GM18498 (cell line): ENCODE results near the gene TRIM32.
"Not testable (repeated sequence)": the region's sequence is repeated elsewhere in the genome, so short reads cannot be mapped to it uniquely, and the experiment has no call there.

ENCODE experiments used
- ATAC-seq: cut with Tn5 transposase; IDR thresholded peaks from one replicate; pipeline ENCODE4 v1.9.1; 2021; ENCODE audit warnings: mild to moderate bottlenecking, moderate library complexity; ENCODE audit not compliant: unreplicated experiment

The TRIM32 gene

GRCh38 chr9:116673375-116673774, 13.7 kb upstream of the TRIM32 start:
- ATAC-seq: no peak

GRCh38 chr9:116674210-116674980, 12.7 kb upstream of the TRIM32 start:
- no peak for ATAC-seq

DNA sequence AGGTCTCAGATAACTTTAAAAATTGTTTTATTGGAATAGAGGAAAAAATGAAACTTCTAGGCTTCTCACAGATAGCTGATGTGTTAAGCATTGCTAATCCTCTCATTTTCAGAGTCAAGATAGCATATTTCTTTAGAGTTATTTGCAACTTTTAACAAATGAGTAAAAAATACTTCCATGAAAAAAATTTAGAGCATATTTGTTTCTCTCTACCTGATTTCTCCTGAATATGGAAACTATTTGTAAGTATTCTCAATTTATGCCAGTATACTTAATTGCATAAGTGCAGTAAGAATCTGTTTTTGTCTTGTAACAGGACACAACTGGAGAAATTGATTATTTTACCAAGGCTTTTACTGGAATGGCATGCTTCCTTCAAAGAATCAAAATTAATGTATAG, 3.6 kb upstream of the TRIM32 start:
- ATAC-seq: no peak

- ATAC-seq: no peak
These were observed 1.9 kb upstream of the TRIM32 start for GRCh38 chr9:116685166-116685565.

DNA sequence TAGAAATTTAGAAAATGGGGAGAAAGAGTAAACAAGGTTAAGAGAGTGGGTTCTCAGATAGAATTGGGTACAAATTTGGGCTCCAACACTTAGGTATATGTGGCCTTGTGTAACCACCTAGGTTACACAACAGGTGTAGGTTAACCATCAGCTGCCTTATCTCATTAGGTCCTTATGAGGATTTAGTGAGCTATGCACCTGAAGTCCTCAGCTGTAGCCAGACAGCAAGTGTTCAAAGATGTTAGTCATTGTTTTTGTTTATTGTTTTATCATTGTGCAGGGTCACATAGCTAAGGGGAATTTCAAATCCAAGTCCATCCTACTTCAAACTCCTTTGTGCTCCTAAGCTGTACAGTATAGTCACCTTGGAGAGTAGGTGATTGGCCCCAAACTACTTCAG, 970 bp upstream of the TRIM32 start:
- ATAC-seq: no peak

DNA sequence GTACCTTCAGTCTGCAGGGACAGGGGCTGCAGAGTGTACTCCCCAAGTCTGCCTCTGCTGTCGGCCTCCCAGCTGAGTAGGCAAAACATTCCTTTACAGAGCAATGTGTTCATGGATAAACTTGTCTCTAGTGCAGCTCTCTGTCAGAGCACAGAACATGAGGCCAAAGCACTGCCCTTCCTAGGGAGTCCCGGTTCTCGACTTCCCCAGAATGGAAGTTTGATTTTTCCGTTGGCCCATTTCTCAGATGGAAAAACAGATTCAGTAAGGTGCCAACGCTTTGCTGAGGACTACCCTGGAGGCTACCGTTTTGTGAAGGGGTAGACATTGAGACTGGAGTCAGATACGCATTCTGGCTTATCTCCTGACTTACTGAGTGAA, 422 bp upstream of the TRIM32 start:
- ATAC-seq: peak; percentile 40

DNA sequence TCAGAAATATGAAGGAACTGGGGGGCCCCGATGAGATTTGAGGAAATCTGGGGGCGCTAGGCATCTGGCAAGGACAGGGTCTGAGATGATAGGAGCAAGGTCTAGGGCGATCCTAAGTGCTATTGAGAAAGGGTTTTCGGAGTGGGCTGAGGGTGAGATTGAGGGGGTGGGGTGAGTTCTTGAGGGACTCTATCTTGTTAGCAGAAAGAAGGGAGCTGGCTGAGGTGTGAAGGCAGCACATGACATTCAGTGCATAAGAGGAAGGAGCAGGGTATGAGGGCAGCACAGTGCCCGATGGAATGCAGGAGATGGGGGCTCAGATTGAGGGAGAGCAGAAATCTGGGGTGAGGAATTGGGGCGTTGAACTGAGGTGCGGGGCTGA, 640 bp downstream of the TRIM32 start:
- peak; percentile 2 for ATAC-seq

GRCh38 chr9:116688806-116689485, 1.8 kb downstream of the TRIM32 start:
- ATAC-seq: no peak

DNA sequence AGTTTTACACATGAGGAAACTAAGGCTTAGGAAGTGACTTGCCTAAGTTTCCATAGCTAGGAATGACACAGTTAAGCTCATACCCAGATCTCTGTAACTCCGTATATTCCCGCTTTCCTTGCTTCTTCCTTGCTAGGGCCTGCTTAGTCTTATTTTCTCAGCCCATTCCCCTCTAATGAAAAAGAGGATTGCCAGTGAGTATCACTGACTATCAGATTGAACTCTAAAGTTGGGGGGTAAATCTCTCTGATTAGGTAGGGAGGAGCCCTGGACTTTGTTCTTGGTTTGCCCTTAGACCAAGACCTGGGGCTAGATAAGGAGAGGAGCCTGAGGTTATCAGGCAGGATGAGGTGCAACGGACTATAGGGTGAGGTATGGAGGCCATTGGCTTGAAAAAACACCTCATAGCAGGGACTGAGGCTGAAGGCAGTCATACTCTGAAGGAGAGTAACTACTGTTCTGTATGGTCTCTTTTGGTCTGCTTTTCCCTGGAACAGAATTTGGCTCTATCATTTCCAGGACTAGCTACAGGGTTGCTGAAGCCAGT, 2.5 kb downstream of the TRIM32 start:
- no peak for ATAC-seq

GRCh38 chr9:116690805-116691204, 3.7 kb downstream of the TRIM32 start:
- not testable (repeated sequence) for ATAC-seq

DNA sequence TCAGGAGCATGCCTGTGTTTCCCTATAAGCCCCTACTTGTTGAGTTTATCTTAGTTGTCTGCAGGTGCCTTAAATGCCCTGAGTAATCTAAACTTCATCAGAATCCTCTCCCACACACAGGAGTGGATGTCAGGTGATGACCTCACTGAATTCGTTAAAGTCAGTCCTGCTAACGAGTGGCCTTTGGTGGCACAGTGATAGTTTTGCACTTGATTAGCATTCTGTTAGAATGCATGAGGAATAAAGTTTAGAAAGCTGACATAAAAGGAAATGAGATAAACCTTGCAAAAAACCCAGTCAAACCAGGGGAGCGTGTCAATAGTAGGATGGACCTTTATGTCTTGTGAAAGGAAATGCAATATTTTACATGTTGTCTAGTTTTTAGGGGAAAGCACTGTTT, 4.5 kb downstream of the TRIM32 start:
- no peak for ATAC-seq

DNA sequence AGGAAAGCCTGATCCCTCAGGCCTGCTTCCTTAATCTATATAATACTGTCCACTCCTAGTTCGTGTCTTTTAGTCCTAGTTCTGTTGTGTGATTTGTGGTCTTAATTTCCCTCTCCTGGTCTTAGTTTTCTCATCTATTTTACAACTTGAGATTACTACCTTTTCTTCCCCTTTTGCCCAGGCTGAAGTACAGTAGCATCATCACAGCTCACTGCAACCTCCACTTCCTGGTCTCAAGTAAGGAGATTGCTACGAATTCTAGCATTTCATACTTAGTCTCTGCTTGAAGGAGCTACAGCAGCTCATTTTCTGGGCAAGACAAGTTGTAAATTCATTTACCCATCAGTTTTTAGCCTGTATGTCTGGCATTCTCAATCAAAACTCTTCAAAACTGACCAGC, 5.5 kb downstream of the TRIM32 start:
- ATAC-seq: no peak

DNA sequence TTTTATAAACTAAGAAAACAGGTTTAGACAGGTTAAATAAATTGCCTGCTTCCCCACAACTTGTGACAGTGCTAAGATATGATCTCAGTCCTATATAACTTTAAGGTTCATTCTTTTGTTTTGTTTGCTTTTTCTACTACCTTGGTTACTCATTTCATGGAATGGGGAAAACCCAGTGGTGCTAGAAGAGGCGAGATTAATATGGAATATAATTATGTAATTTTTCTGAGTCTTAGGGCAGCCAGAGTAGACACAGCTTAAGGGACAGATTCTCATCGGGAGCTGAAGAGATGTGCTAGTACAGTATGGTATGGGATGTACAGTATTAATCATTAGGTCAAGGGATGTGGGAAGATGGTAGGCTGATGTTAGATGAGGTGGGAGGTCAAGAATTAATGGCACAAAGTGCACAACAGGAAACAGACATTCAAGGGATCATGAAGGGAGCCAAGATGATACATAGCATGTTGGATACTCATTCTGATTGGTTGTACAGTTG, 6.2 kb downstream of the TRIM32 start:
- ATAC-seq: no peak

DNA sequence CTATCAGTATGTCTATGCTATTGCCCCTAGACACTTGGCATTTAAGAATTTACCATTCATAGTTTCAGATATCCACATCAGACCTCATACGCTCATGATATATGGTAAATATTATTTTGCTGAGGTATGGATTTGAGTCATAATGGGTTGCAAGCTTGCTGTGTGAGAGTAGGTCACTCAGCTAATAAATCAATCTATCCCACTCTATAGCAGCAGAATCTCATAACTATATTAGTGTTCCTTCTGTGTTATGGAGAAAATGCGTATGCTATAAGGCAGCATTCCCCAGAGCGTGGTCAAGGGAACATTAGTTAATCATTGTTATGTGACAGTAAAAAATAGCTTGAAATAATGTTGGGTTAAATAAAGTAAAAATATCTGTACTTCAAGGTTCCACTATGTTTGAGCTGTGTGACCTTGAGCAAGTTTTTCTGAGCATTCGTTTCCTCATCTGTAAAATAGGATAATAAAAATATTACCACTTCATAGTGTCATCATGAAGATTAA, 7.7 kb downstream of the TRIM32 start:
- no peak for ATAC-seq

GRCh38 chr9:116695438-116695837, 8.3 kb downstream of the TRIM32 start:
- no peak for ATAC-seq

- no peak for ATAC-seq
These were observed 10.3 kb downstream of the TRIM32 start for GRCh38 chr9:116697362-116697761.

GRCh38 chr9:116697887-116698286, 10.8 kb downstream of the TRIM32 start:
- ATAC-seq: no peak

DNA sequence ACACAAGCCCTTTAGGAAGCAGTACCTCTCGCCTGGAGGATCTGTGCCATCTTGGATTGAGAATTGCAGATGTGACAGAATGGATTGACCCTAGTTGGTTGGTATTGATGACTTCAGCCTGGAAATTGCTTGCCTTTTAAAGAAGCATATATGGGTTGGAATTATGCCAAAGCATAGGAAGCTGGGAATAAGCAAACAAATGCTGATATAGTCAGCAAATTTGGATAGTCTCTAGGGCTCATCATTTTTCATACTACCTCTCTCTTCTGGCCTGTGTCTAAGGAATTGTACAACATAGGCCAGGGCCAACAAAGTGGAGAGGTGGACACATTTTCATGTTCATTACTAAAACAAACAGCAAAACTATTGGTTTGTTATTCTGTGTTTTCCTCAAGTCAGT, 13.2 kb downstream of the TRIM32 start:
- ATAC-seq: no peak

DNA sequence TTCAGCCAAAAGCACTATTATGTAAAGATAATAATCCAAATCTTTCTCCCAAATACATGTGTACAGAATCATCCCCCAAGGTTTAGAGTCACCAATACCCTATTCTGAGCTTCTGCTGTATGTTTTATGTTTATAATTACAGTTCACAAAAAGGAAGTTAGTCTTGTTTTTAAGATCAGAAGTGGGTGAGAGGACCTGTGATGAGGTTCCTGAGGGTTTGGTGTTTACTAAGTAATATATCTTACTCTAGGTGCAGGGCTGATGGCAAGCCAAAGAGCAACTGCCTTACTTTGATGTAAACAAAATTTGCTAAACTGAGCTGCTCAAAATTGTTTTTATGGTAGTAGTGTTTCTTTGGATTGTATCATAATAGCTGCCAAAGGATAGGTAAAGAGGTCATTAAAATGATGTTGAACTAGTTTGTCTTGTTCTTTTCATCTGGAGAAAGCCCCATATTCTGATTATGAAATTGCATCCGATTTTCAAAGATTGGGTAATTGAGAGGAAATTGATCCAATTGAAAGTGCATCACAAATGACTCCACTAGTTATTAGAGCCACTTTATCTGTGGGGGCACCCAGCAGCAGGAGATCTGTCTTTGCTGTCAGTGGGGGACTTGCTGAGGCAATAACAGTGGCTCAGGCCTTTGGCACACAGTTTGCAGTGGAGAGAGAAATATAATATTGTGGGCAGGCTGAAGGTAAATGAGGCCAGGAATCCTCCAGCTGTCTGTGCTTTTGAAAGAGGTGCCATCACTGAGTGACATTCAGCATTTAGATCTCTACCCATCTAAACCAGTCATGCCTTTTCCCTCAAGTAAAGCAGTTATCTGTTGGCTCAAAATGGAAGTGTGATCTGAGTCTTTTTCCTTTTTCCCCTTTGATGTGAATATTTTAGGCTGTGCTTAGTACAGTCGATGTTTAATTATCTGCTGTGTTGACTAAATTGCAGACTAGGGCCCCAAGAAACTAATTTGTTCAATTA, 14.1 kb downstream of the TRIM32 start:
- no peak for ATAC-seq

DNA sequence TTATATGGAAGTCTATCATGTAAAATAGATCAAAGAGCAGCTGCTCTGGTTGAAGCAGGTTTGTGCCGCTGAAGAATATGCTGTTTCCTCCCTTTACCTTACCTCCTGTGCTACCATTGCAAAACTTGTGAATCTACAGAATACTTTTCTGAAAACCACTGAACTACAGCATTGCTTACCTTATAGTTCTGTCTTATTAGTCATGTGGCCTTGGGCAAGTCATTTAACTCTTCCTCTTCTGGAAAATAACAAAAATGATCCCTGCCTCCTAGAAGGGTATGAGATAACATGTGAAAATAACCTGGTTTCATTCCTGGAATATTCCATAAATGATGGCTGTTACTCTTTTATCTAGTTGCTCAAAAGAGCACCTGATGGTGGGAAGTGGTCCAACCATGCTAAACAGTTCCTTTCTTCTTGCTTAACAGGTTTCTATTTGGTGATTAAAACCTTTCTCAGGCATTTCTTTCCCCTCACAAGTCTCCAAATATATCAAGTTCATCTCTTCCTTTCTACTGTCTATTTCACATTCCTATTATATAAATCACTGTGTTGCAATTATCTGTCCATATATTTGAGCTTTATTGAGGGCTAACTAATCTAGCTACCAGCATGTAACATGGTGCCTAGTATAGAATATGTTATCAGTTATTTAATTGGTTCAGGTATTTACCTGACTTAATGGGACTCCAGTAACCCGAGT, 15.0 kb downstream of the TRIM32 start:
- ATAC-seq: no peak
